ENCODE measurements around the gene DOC2A. TPM values are rescaled to one million over a fixed set of nuclear protein-coding genes. Genes with fewer than 3 reads are reported as not detected.

Gene DOC2A
- total and polyA plus RNA-seq, 9 of the 15 experiments (the other 6 are each of a cell fraction or from before 2014, with no cell fraction given), result 0.03 to 0.38 (median 0.28) TPM; not detected in 1

DNA sequence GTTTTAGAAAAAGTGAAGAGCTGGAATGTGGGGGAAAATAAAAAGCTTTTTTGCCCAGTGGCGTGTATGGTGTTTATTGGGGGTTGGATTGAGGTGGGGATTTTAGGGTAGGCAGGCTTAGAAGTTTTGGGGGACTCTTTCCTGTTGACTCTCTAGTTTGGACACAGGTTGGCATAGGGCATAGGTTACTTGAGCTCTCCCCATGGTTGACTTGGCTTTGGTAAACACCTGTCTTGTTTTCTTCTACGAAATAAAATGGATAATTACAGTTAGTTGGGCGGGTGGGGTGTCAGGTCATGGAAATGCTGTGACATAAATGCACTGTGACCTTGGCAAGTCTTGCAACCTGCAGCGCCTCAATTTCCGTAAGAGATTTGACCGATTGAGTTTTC is 37.8 kb downstream of the DOC2A start (continued):
- no peak for TF ChIP-seq NR4A1 (CRISPR knock-in tag; IDR thresholded peaks at IDR 0.05)
- peak; percentile 87; the same call in 1 of the 2 replicates for TF ChIP-seq NR4A1 (tag; IDR thresholded peaks at IDR 0.05)
- no peak for TF ChIP-seq E2F3 (CRISPR knock-in tag; IDR thresholded peaks at IDR 0.05)
- no peak for TF ChIP-seq SIX5 (IDR thresholded peaks at IDR 0.05; ENCODE audit: borderline replicate concordance in 1 of 2, insufficient read depth in 1 of 2, low read depth in 1 of 2, low read length in 2 of 2)
- TF ChIP-seq ZNF143 (CRISPR knock-in tag; IDR thresholded peaks at IDR 0.05), result no peak
- no peak for TF ChIP-seq PHB (CRISPR knock-in tag; IDR thresholded peaks at IDR 0.05)
- TF ChIP-seq ETV6 (IDR thresholded peaks at IDR 0.05; ENCODE audit: borderline replicate concordance in 1 of 2, low read depth in 2 of 2, low read length in 1 of 2), result no peak
- no peak for TF ChIP-seq ETV6 (CRISPR knock-in tag; IDR thresholded peaks at IDR 0.05; ENCODE audit: borderline replicate concordance)
- no peak for TF ChIP-seq ZNF518B (CRISPR knock-in tag; IDR thresholded peaks at IDR 0.05)
- TF ChIP-seq YY1 (IDR thresholded peaks at IDR 0.05; ENCODE audit: borderline replicate concordance in 1 of 3, control insufficient read depth in 1 of 3, extremely low read depth in 1 of 3, insufficient read depth in 3 of 3, insufficient read length in 1 of 3, insufficient replicate concordance in 2 of 3, low read depth in 1 of 3, low read length in 2 of 3), result no peak
- no peak for TF ChIP-seq CGGBP1 (CRISPR knock-in tag; IDR thresholded peaks at IDR 0.05)
- TF ChIP-seq ZNF780A (CRISPR knock-in tag; IDR thresholded peaks at IDR 0.05), result no peak
- no peak for TF ChIP-seq ZNF76 (CRISPR knock-in tag; IDR thresholded peaks at IDR 0.05; ENCODE audit: borderline replicate concordance)
- no peak for TF ChIP-seq STAG1 (CRISPR knock-in tag; IDR thresholded peaks at IDR 0.05; ENCODE audit: borderline replicate concordance)
- no peak for TF ChIP-seq ZNF217 (CRISPR knock-in tag; IDR thresholded peaks at IDR 0.05)
- no peak for TF ChIP-seq ETV1 (tag; conservative IDR thresholded peaks at IDR 0.05; ENCODE audit: low read depth)
- TF ChIP-seq ZNF316 (IDR thresholded peaks at IDR 0.05), result peak; percentile 2; the same call in 1 of the 2 replicates
- TF ChIP-seq RCOR1 (IDR thresholded peaks at IDR 0.05; ENCODE audit: borderline replicate concordance in 1 of 2, low read depth in 2 of 2, low read length in 2 of 2), result no peak
- TF ChIP-seq RBM17 (IDR thresholded peaks at IDR 0.05; ENCODE audit: borderline replicate concordance, low read depth, low read length), result no peak
- TF ChIP-seq FOXP1 (CRISPR knock-in tag; IDR thresholded peaks at IDR 0.05), result no peak
- TF ChIP-seq, protein P1, sequence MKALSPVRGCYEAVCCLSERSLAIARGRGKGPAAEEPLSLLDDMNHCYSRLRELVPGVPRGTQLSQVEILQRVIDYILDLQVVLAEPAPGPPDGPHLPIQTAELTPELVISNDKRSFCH (CRISPR knock-in tag; IDR thresholded peaks at IDR 0.05), result no peak
- TF ChIP-seq, protein P1 (tag; IDR thresholded peaks at IDR 0.05), result peak; percentile 83; the same call in 1 of the 2 replicates
- 0 out of 2 replicates have a peak, but pooled peaks have one; percentile 64 for TF ChIP-seq ZNF583 (CRISPR knock-in tag; IDR thresholded peaks at IDR 0.05)
- peak in 1 of 2 experiments; percentile 64; a peak in 1 of 4 replicates for TF ChIP-seq TRIM24 (IDR thresholded peaks at IDR 0.05)
- TF ChIP-seq MEIS2 (IDR thresholded peaks at IDR 0.05; ENCODE audit: partially characterized antibody), result no peak
- TF ChIP-seq COPS2 (conservative IDR thresholded peaks at IDR 0.05), result no peak
- TF ChIP-seq DMBX1 (CRISPR knock-in tag; IDR thresholded peaks at IDR 0.05; ENCODE audit: borderline replicate concordance), result peak; percentile 76; the same call in 1 of the 2 replicates
